ENCODE measurements around the gene RHBG.
"Not testable (repeated sequence)": the region's sequence is repeated elsewhere in the genome, so short reads cannot be mapped to it uniquely, and the experiment has no call there.

The RHBG gene

GRCh38 chr1:156360534-156360933 lies 8.5 kb upstream of the RHBG start:
- no peak for DNase-seq (ENCODE audit: low spot score)

GRCh38 chr1:156365754-156366153 lies 3.3 kb upstream of the RHBG start:
- no peak for DNase-seq (ENCODE audit: low spot score)

DNA sequence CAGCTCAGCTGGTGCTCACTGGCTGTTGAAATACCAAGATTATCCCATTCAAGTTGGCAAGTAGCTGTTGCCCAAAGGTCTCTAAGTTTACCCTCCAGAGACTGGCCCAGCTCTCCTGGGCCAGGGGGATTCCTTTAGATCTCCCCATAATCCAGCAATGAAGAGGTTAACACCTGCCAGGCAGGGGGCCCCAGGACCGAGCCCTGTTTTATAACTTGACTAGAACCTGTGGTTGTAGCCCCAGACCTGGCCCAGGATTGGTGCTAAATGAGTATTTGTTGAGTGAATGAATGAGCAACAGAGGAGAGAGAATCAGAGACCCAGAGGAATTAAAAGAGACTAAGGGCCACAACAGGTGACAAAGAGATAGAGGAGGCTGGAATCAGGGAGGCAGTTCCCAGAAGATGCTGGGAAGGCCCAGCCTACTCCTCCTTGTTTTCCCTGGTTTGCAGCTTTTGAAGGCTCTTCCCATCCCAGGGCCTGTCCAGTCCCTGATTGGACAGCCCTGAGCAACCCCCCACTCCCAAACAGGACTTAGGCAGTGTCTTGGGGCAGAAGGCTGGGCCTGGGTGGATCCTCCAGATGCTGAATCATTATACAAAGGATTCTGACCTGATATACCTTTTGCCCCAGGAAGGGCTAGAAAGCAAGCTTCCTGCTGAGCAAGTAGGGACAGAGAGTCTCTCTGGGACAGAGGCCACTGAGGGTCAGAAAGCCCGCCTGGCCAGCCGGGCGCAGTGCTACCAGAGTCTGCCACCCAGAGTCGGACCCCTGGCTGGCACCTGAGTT lies 2.4 kb upstream of the RHBG start:
- DNase-seq (ENCODE audit: low spot score), result no peak

DNA sequence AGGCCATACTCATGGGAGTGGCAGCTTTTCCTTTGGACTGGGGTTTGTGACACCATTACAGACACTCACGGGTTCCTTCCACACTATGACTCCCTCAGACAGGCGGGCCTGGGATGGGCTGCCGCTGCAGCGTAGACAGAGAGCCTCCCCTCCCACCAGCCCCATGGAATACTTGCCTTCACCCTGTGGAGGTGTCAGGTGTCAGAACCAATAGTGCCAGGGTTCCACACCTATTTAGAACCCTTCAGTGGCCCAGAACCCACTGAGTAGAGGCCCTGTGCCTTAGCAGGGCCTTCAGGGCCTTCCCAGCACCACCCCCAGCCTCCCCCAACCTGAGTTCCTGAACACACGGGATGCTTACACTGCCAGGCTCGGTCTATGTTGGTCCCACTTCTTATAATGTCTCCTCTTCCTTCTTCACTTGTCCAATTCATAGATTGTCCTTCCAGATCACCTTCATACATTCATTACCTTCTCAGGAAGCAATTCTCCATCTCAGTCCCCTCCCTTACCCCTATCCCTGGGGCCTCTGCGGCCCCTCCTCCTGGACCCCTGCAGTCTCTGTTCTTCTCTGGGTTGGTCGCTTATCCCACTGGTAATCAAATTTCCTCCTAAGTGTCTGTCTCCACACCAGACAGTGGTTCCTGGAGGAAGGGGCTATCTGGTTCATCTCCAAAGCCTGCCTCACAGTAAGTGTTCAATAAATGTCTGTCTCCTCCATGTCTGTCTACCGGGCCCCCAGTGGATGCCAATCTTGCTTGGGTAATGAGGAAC lies 1.4 kb upstream of the RHBG start:
- no peak for DNase-seq (ENCODE audit: low spot score)

DNA sequence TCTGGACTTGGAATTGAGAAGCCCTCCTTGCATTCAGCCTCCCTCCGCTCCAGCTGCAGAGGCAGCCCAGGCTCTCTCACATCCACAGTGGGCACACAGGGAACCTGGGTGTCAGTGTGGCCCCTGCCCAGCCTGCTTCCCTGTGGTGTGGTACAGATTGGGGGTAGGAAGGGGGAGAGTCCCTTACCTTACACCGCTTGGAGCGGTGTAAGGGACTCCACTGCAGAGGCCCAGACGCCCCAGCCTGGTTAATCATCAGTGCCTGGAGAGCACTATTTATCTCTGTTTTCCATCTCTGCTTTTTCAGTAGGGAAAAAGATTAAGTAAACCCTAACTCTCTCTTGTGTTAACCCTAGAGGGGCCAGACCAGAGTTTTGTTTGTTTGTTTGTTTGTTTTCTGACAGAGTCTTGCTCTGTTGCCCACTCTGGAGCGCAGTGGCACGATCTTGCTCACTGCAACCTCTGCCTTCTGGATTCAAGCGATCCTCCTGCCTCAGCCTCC lies 803 bp upstream of the RHBG start:
- DNase-seq (ENCODE audit: low spot score), result no peak

GRCh38 chr1:156369685-156370286 lies 775 bp downstream of the RHBG start:
- DNase-seq (ENCODE audit: low spot score), result not testable (repeated sequence)

- DNase-seq (ENCODE audit: low spot score), result no peak
Measured at GRCh38 chr1:156371553-156372264, 2.7 kb downstream of the RHBG start.

GRCh38 chr1:156372265-156372586 lies 3.2 kb downstream of the RHBG start:
- DNase-seq (ENCODE audit: low spot score), result no peak

DNA sequence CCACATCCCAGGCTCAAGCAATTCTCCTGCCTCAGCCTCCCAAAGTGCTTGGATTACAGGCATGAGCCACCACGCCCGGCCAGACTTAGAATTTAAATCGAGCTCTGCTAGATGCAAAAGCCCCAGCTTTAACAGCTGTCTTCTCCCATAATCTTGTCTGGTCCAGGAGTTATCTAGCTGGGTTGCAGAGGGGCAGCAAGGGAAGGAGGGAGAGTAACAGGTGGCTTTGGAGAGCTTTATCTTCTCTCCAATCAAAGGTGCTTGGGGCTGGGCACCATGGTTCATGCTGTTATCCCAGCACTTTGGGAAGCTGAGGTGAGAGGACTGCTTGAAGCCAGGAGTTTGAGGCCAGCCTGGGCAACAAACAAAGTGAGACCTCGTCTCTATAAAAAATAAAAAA lies 3.9 kb downstream of the RHBG start:
- DNase-seq (ENCODE audit: low spot score), result no peak

GRCh38 chr1:156373546-156373945 lies 4.5 kb downstream of the RHBG start:
- no peak for DNase-seq (ENCODE audit: low spot score)

GRCh38 chr1:156376146-156376545 lies 7.1 kb downstream of the RHBG start:
- DNase-seq (ENCODE audit: low spot score), result no peak

DNA sequence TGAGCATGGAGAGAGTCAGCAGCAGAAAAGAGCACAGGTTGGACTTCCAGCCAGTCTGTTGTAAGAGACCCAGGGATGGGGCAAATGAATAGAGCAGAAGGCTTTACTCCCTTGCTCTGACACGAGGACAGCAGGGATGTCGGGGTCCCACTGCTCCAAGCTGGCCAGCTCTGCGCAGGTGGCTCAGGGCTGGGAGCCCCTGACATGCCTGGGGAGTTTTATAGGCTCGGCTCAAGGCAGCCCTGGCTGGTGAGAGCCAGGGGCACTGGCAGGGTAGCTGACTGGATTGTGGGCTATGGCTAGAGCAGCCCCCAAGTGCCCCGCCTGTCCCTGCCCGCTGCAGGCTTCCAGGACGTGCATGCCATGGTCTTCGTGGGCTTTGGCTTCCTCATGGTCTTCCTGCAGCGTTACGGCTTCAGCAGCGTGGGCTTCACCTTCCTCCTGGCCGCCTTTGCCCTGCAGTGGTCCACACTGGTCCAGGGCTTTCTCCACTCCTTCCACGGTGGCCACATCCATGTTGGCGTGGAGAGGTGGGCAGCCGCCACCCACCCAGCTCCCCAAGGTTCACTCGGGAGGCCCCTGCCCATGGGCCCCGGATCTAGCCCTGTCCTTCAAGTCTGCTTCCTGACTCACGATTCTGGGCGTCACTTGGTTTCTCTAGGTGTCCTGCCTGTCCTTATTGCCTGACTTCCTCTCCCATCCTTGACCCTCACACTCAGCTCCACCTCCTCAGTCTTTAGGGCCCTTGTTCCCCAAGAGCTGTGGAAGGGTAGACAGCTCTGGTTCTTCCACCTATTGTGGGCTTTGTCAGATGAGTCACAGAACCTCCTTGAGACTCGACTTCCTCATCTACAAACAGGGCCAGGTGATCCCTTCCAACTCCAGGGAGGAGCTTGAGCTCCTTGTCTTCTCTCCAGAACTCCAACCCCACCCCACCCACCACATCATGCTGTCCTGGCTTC lies 8.2 kb downstream of the RHBG start:
- no peak for DNase-seq (ENCODE audit: low spot score)

GRCh38 chr1:156378557-156378956 lies 9.5 kb downstream of the RHBG start:
- no peak for DNase-seq (ENCODE audit: low spot score)

GRCh38 chr1:156379420-156380165 lies 10.6 kb downstream of the RHBG start:
- DNase-seq (ENCODE audit: low spot score), result no peak

- DNase-seq (ENCODE audit: low spot score), result no peak
Measured at GRCh38 chr1:156382561-156382960, 13.6 kb downstream of the RHBG start.

- DNase-seq (ENCODE audit: low spot score), result peak; percentile 84
Measured at GRCh38 chr1:156383023-156383422, 14.0 kb downstream of the RHBG start.

- DNase-seq (ENCODE audit: low spot score), result no peak
Measured at GRCh38 chr1:156384007-156384406, 15.0 kb downstream of the RHBG start.

DNA sequence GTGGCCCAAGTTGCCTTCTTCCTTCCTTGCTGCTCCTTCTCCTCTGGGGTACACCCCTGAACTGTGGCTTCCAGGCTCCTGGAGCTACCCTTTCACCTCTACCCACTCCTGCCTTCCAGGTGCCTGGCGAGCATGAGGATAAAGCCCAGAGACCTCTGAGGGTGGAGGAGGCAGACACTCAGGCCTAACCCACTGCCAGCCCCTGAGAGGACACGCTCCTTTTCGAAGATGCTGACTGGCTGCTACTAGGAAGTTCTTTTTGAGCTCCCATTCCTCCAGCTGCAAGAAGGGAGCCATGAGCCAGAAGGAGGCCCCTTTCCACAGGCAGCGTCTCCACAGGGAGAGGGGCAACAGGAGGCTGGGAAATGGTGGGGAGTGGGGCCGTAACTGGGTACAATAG lies 15.6 kb downstream of the RHBG start:
- DNase-seq (ENCODE audit: low spot score), result no peak

- DNase-seq (ENCODE audit: low spot score), result peak; percentile 90
Measured at GRCh38 chr1:156385534-156386031, 16.6 kb downstream of the RHBG start.
